ENCODE measurements around the gene CCDC87.
"Not testable (repeated sequence)": the region's sequence is repeated elsewhere in the genome, so short reads cannot be mapped to it uniquely, and the experiment has no call there.

CCDC87 gene, protein sequence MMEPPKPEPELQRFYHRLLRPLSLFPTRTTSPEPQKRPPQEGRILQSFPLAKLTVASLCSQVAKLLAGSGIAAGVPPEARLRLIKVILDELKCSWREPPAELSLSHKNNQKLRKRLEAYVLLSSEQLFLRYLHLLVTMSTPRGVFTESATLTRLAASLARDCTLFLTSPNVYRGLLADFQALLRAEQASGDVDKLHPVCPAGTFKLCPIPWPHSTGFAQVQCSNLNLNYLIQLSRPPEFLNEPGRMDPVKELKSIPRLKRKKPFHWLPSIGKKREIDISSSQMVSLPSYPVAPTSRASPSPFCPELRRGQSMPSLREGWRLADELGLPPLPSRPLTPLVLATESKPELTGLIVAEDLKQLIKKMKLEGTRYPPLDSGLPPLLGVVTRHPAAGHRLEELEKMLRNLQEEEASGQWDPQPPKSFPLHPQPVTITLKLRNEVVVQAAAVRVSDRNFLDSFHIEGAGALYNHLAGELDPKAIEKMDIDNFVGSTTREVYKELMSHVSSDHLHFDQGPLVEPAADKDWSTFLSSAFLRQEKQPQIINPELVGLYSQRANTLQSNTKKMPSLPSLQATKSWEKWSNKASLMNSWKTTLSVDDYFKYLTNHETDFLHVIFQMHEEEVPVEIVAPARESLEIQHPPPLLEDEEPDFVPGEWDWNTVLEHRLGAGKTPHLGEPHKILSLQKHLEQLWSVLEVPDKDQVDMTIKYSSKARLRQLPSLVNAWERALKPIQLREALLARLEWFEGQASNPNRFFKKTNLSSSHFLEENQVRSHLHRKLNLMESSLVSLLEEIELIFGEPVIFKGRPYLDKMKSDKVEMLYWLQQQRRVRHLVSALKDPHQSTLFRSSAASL

DNA sequence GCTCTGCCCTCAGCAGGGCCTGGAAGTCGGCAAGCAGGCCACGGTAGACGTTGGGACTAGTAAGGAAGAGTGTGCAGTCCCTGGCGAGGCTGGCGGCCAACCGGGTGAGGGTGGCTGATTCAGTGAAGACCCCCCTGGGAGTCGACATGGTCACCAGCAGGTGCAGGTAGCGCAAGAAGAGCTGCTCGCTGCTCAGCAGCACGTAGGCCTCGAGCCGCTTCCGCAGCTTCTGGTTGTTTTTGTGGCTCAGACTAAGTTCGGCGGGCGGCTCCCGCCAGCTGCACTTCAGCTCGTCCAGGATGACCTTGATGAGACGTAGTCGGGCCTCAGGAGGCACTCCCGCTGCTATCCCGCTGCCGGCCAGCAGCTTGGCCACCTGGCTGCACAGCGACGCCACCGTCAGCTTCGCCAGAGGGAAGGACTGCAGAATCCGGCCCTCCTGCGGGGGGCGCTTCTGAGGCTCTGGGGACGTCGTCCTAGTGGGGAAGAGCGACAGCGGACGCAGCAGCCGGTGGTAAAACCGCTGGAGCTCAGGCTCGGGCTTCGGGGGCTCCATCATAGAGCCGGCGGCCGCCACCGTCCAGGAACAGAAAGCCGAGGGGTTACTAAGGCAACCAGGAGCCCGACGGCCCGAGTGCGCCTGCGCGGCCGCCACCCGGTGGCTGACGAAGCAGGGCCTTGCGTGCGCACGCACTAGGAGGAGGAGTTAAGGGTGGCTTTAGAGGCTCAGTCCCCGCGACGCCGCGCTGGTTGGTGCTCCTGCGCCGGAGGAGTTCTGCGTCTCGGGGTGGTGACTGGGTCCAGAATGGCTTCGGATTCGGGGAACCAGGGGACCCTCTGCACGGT is at the start of gene CCDC87, which contains the start of gene CCS:
CCDC87 (minus strand) TSS at position 607 of the 846 bp plus-strand sequence; CDS start at position 559, 48 bp downstream.
CCS (plus strand) TSS at position 729 of the 846 bp plus-strand sequence; CDS start at position 806, 77 bp downstream.
- peak; percentile 99 for DNase-seq

DNA sequence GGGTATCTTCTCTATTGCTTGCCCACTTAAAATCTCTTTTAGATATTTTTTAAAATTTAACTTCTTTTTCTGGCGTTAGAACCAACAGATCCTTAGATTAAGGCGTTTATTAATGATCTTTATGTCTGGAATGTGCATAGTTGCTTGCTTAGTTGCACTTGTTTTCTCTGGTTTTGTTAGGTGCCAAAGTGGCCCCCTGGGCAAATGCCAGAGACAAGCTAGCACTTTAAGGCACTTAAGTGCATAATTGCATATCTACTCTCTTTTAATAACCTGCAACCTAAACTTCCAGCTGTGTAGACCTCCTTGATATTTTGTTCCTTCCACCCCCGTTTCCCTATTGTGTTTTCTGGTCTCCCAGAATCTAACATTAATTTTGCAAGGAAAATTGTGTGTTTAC is 49.0 kb upstream of the CCDC87 start:
- no peak for DNase-seq

DNA sequence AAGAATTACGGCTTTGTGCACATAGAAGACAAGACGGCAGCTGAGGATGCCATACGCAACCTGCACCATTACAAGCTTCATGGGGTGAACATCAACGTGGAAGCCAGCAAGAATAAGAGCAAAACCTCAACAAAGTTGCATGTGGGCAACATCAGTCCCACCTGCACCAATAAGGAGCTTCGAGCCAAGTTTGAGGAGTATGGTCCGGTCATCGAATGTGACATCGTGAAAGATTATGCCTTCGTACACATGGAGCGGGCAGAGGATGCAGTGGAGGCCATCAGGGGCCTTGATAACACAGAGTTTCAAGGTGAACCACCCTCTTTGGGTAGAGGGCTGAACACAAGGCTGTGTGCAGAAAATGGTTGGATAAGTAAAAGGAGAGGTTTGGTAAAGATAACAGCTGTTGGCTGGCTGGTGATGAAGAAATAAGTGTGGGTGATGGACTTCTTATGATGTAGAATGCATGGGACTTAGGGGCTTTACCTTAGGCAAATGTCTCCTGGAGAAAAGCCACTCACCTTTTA is 47.0 kb upstream of the CCDC87 start:
- not testable (repeated sequence) for DNase-seq

DNA sequence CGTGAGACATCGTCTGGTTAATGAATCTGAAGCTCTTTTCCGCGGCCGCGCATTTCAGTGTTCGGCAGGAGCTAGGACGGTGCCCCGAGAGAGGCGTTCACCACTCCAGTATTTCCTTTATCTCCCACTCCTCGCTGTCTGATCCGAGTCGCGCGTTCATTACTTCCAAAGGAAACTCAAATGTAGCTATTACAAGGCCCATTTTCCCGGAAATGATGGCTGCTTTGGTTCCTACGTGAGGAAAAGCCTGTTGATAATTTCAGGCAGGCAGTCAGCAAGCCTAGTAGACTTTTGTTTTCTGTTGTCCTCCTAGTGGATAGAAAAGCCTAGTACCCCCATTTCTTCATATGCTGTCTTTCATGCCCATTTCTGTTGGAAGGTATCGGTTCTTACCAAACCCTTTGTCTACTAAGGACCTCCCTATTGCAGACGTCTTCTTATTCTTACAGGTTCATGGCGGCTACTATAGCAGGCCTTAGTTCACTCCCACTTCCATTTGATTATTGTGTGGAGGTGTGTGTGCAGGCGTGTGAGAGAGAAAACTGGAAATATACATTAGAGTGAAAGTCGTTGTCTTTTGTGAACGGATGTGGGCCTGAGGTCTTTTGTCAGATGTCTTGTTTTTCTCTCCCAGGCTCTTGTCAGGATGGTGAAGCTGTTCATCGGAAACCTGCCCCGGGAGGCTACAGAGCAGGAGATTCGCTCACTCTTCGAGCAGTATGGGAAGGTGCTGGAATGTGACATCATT is 46.4 kb upstream of the CCDC87 start:
- DNase-seq: no peak

DNA sequence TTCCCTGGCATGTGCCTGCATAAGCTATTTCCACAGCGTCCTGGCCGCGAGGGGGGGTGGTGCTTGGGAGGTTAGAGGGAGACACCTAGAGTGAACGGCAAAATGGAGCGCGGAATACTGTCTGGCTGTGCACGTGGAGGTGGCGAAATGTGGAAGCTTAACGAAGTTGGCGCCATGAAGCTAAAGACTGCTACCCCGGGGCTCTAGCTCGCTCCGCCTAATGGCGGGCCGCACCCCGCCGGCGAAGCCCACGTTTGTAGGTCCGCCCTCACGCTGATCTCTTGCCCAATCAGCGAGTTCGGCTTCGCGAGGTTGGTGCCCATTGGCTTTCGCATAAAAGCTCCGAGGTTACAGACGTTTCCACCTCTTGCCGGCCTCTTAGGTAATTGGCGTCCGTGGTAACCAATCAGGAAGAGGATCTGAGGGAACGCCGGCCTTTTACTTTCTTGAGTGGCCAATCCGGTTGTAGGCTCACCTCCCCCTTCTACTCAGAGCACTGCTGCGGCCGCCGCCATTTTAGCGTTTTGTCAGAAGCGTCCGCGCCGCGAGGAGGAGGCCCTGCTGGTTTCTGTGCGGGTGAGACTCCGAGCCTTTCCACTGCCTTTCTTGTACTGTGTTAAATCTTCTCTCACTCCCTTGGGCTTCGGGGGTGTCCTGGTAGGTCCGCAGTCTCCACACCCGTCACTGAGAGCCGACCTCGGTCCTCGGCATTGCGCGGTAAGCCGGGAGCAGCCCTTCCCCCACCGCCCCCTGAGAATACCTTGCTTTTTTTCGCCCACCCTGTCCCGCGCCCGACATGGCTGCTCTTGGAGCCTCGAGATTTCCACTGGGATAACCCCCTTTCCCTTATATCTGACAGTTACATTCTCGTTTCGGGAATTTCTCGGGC is 45.6 kb upstream of the CCDC87 start, which contains the start of gene RBM4:
RBM4 (plus strand) TSS at position 527 of the 889 bp plus-strand sequence. CDS start 1,009 bp downstream, outside the sequence.
- DNase-seq: peak; percentile 98

DNA sequence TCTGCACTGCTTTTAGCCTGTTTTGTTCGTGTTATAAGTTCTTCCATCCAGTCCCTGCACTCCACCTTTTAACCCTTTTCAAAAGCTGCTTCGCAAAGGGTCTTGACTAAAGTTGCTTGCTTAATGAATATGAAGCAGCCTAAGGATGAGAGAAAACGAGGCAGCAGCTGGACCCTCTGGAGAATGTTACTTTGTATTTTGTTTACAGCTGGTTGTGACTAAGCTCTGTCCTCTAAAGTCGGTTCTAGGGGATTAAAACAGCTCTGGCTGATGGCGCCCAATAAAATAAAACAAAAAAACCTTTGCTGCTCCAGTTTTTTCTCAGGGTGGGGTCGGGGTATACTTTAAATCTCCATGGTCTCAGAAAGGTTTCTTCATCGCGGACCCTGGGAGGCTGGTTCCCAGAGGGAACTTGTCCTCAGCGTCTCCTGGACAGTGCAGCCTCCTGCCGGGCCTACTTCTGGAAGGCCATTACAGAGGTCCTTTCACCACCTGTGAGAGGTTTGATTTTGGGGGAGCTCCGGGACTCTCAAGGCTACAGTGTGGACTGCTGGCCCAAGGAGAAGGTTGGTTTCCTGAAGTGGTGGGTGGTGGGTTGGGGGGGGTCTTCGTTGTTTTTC is 44.8 kb upstream of the CCDC87 start:
- DNase-seq: no peak

DNA sequence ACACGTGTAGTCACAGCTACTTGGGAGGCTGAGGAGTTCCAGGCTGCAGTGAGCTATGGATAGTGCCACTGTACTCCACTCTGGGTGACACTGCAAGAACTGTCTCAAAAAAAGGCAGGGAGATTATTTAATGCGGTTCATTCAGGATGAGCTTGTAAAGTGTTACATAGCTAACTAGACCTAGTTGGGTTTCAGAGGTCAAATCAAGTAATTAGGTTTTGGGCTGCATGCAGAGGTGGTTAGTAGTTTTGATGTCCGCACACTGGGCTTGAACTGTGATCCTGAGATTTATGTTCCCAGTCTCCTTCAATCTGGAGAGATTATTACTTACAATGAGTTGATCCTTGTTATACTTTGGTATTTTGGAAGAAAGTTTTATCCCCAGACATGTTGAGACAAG is 43.5 kb upstream of the CCDC87 start:
- DNase-seq: no peak

DNA sequence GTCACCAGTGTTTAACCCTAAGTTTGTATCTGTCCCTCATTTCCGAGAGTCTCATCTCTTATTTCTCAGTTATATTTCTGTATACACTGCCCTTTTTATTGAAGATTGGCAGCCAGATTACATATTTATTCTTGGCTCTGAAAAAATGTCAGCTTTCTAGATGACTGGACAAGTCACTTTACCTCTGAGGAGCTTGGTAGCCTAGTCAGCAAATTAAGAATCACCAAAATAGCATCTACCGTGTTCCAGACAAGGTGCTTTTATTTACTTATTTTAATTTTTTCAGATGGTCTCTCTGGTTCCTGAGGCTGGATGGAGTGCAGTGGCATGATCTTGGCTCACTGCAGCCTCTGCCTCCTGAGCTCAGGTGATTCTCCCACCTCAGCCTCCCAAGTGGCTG is 40.1 kb upstream of the CCDC87 start:
- no peak for DNase-seq

DNA sequence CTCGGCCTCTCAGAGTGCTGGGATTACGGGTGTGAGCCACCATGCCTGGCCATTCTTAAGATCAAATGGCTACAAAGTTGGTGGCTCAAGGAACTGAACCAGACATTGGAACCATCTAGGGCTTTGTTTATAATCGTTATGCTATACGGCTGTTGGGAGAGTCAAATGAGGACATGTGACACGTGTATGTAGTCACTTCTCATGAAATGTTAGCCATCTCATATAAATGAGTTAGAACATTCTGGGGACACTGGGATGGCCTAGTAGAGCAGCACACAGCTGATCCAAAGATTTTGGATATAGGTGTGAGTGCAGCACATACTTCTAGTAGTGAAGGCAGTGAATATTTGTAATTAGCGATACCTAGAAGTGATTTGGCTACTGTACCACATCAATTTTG is 39.0 kb upstream of the CCDC87 start:
- no peak for DNase-seq

DNA sequence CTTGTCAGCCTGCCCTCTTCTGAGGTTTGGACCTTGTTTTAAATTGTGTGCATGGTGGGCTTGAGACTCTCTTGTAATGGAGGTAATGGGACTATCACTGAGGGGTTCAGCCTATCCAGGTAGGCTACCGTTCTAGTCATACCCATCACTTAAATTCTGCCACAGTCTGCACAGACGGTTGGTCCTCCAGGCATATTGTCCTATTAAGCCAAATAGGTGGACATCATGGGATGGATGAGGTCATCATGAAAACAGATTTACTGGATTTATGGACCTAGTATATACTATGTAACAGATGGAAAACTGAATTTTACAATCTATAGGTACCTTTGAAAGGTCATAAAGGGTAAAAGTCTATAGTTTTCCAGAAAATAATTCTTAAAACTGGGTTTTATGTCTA is 36.5 kb upstream of the CCDC87 start:
- no peak for DNase-seq

DNA sequence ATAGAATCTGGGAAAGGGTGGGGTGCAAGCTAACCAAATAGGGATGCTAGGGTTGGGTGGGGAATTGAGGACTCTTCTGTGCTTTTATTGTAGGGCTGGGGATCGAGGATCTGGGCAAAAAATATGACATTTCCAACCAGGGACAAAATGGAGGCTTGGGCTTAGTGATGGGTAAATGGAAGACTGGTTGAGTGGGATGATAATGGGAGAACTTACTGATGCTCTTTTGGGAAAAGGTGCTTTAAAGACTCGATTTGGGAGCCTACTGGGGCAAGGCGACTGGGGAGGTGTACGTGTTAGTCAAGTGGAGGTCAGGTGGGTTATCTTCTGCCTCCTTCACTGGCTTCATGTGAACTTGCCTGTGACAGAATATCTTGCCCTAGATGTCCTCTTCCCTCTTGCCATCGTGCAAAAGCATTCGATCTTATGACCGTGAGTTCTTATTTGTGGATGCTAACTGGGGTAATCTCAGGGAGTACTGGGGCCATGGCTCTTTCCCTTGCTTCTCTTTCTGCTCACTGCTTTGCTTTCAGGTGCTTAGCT is 35.3 kb upstream of the CCDC87 start:
- DNase-seq: no peak

DNA sequence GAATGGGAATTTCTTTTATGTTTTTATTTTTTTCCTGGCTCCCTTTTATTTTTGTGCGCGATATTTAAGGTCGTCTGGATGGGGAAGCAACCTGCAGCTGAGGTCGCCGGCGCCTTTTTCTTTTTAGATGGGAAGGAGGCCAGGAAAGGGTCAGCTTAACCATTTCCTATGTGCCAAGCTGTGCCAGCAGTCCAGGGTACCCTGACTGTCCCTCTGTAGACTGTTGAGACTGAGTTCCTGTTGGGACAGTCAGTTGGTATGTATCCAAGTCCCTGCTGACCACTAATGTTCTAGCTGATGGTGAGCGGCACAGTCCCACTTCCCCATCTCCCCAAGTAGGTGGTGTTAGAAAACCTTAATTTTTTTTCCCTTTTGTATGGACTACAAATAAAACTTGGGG is 34.1 kb upstream of the CCDC87 start:
- no peak for DNase-seq

DNA sequence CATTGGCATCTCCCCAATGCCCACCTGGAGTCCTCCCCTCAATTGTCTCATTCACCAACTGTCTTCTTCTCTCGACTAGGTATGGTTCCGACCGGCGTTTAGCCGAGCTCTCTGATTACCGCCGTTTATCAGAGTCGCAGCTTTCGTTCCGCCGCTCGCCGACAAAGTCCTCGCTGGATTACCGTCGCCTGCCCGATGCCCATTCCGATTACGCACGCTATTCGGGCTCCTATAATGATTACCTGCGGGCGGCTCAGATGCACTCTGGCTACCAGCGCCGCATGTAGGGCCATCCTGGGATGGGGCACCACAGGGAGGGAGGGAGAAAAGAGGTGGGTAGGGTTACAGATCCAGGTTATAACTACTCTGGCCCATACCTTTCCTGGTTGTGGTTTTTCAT is 33.5 kb upstream of the CCDC87 start:
- DNase-seq: no peak

DNA sequence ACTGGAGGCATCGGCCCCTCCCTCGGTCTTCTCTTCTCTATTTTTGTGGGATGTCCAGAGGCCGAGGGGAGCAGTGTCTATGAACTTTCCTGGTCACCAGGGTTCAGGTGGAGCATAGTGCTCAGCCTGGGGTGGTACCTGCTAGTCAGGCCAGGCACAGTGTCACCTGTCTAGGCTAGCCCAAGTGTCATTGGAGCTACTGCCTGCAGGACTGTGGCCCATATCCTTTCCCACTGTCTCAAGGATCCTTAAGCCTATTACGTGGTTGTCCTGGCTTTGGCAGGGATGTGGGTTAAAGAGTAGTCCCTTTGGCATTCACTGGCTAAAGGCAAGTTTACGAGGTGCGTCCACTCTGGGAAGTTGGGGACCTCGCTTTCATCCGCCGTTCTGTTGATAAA is 32.9 kb upstream of the CCDC87 start:
- no peak for DNase-seq

DNA sequence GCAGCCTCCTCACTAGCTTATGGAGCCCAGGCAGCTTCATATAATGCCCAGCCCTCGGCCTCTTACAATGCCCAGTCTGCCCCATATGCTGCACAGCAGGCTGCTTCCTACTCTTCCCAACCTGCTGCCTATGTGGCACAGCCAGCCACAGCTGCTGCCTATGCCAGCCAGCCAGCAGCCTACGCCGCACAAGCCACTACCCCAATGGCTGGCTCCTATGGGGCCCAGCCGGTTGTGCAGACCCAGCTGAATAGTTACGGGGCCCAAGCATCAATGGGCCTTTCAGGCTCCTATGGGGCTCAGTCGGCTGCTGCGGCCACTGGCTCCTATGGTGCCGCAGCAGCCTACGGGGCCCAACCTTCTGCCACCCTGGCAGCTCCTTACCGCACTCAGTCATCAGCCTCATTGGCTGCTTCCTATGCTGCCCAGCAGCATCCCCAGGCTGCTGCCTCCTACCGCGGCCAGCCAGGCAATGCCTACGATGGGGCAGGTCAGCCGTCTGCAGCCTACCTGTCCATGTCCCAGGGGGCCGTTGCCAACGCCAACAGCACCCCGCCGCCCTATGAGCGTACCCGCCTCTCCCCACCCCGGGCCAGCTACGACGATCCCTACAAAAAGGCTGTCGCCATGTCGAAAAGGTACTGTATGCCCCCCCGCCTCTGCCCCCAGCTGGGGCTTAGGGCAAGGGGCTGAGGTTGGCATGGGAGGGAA is 32.3 kb upstream of the CCDC87 start:
- DNase-seq: no peak

DNA sequence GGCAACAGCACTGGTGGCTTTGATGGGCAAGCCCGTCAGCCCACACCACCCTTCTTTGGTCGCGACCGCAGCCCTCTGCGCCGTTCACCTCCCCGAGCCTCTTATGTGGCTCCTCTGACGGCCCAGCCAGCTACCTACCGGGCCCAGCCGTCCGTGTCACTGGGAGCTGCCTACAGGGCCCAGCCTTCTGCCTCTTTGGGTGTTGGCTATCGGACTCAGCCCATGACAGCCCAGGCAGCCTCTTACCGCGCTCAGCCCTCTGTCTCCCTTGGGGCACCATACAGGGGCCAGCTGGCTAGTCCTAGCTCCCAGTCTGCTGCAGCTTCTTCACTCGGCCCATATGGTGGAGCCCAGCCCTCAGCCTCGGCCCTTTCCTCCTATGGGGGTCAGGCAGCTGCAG is 31.6 kb upstream of the CCDC87 start:
- no peak for DNase-seq

DNA sequence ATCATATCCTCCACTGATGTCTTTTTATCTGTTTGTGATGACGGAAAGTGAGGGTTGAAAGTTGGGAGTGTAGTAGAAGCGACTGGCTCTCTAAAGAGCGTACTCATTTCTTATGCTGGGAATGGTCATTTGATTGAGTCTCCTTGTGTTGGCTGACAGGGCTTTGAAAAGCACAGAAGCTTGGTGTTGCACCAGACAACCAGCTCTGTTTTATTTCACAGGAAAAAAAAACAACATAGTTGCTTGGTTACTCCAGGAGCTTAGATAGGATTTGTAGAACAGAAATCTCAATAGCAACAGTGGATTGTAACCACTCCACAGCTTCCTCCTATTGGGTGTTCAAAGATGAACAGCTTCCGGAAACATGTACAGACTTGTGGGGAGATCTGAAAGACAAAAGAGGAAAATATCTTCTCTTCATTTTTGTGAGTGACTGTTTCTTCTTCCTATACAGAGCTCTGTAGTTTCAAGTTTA is 26.3 kb upstream of the CCDC87 start:
- DNase-seq: peak; percentile 62

DNA sequence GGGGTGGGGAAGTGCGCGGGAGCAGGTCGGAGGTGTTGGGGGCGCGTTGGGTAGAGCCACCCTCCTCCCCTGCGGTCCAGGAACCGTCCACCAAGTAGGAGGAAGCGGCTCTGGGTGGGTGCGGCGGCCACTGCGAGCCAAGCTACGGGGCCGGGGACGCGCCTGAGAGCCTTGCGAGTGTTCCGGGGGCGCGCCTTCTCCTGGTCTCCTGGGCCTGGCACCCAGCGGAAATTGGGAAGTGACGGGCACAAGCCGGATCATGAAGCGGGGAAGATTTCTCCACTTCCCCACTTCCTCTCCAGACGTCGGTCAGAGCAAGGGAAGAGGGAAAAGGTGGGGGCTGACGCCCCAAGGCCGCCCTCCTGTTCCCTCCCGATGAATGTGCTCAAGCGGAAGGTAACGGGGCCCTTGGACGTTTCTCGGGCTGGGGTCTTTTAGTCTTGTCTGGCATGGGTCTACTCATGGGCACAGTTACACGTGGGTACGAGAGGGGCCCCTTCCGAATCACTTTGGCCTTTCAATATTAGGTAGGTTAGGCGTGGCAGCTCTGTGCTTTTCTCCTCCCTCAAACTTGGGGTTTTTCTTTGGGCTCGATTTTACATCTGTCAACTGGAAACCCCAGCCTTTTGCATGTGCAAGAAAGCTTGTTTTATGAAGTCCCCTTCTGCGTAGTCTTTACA is 24.4 kb upstream of the CCDC87 start:
- DNase-seq: peak; percentile 35

Data from CD4-positive, alpha-beta T cell treated with Interleukin-15 for 1 hour (primary cell).